Umbilical cord (tissue), 2 donors: ENCODE data around the gene RCCD1. TPM values are rescaled to one million over a fixed set of nuclear protein-coding genes. Genes with fewer than 3 reads are reported as not detected.
"Not testable (repeated sequence)": the region's sequence is repeated elsewhere in the genome, so short reads cannot be mapped to it uniquely, and the experiment has no call there.

Source experiments
- DNase-seq: peaks from one replicate; pipeline ENCODE4 v3.0.0-alpha.2; 2015; ENCODE audit warnings: low spot score
- total RNA-seq: library from RNA; depleted of rRNA; stranded (reverse); fragments of >200 nt; gene quantifications from one replicate; pipeline ENCODE4 v1.2.3, GENCODE V29; 2014; ENCODE audit warnings: low replicate concordance; ENCODE audit not compliant: insufficient read depth

RCCD1 gene
- total RNA-seq: 3.9 TPM

GRCh38 chr15:90954712-90955623, at the start of gene RCCD1:
RCCD1 (plus strand) TSS chr15:90954884; CDS start chr15:90956735, 1,851 bp downstream.
- DNase-seq: peak; percentile 98

DNA sequence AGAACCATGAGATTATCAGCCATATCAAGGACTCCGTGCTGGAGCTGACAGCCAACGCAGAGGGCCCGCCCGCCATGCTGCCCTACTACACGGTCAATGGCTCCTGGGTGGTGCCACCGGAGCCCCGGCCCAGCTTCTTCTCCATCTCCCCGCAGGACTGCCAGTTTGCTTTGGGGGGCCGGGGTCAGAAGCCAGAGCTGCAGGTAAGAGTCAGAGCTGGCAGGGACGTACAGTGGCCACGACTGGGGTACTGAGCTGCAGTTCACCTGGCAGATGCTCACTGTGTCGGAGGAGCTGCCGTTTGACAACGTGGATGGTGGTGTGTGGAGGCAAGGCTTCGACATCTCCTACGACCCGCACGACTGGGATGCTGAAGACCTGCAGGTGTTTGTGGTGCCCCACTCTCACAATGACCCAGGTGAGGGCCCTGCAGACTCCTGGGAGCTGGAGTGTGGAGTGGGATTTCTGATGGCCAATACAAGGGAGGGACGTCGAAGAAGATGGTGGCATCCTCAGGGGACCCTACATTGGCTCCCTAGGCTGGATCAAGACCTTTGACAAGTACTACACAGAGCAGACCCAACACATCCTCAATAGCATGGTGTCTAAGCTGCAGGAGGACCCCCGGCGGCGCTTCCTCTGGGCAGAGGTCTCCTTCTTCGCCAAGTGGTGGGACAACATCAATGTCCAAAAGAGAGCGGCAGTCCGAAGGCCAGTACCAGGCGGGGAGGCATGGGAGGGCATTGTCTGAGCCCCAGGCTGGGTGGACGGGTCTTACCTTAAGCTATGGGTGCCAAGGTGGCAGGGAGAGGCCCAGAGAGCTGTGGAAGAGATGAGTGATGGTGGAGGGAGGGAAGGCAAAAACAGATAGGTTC, 49.1 kb upstream of the RCCD1 start:
- DNase-seq: no peak

DNA sequence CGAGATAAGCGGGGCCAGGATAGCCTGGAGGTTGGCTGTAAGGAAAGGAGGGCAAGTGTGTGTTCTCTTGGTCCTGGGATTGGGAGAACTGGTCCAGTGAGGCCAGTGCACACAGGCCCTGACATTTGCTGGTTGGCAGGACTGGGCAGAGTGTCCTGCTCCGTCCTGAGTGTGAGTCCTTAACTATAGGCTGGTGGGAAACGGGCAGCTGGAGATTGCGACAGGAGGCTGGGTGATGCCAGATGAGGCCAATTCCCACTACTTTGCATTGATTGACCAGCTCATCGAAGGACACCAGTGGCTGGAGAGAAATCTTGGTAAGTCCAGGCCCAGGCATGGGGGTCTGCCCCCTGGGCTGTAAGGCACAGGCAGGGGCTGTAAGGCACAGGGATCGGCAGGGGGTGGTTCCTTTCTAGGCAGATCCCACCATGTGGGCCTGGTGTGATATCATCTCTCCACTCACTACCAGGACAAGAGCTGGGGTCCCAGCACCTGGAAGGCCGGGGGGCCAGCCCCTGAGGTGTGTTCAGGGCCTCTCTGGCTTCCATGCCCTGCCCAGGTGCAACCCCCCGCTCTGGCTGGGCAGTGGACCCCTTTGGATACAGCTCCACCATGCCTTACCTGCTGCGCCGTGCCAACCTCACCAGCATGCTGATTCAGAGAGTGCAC, 48.4 kb upstream of the RCCD1 start:
- DNase-seq: no peak

DNA sequence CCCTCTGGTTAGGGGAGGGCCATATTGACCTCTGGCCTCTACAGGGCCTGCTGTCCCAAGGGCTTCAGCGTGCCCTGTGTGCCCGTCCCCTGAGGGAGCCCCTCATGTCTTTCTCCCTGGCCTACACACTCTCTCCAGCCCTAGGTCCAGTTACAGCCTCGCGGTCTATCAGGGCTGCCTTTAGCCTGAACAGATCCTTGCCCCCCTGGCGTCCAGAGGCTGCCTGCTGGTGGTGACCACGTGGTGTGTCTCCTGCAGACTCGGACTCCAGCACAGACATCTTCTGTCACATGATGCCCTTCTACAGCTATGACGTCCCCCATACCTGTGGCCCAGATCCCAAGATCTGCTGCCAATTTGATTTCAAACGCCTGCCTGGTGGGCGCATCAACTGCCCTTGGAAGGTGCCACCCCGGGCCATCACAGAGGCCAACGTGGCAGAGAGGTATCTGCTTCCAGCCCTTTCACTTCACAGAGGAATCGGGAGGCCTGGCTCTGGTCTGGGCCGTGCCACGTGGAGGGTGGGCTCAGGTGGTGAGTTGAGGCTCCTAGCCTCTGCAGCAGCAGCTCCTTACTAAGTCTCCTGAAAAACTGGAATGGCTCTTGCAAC, 47.5 kb upstream of the RCCD1 start:
- no peak for DNase-seq

GRCh38 chr15:90907838-90908507, 46.7 kb upstream of the RCCD1 start:
- DNase-seq: no peak

DNA sequence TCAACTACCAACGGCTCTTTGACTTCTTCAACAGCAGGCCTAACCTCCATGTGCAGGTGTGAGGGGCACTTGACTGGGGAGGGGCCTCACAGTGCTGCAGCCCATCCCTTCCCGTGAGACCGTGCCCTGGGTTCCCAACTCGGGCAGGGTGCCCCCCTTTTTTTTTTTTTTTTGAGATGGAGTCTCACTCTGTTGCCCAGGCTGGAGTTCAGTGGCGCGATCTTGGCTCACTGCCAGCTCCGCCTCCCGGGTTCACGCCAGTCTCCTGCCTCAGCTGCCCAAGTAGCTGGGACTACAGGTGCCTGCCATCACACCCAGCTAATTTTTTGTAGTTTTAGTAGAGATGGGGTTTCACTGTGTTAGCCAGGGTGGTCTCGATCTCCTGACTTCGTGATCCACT, 45.2 kb upstream of the RCCD1 start:
- not testable (repeated sequence) for DNase-seq

- DNase-seq: no peak
Observed at GRCh38 chr15:90909976-90910375, 44.7 kb upstream of the RCCD1 start.

DNA sequence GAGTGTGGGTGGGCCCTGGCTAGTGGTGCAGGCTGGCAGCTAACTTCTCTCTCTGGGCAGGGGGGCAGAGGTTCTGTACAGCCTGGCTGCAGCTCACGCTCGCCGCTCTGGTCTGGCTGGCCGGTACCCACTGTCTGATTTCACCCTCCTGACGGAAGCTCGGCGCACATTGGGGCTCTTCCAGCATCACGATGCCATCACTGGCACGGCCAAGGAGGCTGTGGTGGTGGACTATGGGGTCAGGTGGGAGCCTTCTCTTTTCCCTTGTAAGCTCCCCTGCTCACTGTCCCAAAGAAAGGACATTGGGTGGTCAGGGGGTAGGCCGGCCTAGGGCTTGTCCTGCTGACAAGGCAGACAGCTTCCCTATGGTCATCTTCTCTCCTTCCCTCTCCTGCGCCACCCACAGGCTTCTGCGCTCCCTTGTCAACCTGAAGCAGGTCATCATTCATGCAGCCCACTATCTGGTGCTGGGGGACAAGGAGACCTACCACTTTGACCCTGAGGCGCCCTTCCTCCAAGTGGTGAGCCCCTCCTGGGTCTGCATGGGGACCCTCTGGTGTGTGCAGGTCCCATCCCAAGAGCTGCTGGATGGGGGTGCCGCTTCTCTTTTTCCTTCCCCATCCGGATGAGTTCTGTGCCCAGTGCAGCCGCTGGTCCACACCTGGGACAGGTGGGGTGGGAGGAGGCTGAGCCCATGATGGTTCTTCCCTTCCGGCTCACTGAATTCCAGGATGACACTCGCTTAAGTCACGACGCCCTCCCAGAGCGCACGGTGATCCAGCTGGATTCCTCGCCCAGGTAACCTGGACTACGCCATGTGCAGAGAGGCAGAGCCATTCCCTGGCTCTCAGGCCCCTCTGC, 44.0 kb upstream of the RCCD1 start:
- no peak for DNase-seq

DNA sequence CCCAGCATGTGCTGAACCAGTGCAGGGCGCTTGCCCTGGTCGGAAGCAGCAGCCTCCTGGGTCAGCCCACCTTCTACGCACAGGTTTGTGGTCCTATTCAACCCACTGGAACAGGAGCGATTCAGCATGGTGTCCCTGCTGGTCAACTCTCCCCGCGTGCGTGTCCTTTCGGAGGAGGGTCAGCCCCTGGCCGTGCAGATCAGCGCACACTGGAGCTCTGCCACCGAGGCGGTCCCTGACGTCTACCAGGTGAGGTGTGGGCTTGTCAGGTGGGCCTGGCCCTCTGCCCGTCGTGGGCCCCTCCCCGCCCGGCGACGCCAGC, 43.4 kb upstream of the RCCD1 start:
- no peak for DNase-seq

- no peak for DNase-seq
Observed at GRCh38 chr15:90911906-90912769, 42.5 kb upstream of the RCCD1 start.

DNA sequence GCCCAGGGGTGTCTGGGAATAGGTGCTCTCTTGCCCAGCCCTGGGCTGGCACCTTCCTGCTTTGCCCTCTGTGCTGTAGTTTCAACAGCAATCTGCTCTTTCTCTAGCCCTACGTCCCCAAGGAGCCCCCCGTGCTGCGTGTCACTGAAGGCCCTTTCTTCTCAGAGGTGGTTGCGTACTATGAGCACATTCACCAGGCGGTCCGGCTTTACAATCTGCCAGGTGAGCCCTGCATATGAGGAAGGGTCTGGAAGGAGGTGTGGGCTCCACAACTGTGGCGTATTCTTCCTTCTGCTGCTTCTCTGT, 42.0 kb upstream of the RCCD1 start:
- no peak for DNase-seq

DNA sequence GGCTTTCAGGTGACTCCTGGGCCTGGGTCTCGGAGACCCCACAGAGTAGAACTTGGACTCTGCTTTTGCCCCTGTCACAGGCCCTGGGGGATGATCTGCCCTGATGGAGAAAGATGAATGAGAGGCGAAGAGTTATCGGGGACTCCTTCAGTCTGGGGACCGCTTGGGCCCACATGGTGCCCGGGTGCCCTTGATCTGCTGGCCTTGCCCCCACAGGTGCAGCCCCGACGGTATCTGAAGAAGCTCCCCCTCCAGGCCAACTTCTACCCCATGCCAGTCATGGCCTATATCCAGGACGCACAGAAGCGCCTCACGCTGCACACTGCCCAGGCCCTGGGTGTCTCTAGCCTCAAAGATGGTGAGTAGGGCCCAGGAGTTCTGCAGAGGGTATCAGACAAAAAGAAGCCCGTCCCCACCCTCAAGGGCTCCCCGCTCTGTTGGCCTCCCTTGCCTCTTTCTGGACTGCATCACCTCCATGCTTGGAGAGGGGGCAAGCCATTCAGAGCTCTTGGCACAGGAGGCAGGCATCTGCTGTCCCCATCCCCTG, 41.2 kb upstream of the RCCD1 start:
- no peak for DNase-seq

- no peak for DNase-seq
Observed at GRCh38 chr15:90914305-90915080, 40.2 kb upstream of the RCCD1 start.

- DNase-seq: no peak
Observed at GRCh38 chr15:90915216-90915807, 39.4 kb upstream of the RCCD1 start.

DNA sequence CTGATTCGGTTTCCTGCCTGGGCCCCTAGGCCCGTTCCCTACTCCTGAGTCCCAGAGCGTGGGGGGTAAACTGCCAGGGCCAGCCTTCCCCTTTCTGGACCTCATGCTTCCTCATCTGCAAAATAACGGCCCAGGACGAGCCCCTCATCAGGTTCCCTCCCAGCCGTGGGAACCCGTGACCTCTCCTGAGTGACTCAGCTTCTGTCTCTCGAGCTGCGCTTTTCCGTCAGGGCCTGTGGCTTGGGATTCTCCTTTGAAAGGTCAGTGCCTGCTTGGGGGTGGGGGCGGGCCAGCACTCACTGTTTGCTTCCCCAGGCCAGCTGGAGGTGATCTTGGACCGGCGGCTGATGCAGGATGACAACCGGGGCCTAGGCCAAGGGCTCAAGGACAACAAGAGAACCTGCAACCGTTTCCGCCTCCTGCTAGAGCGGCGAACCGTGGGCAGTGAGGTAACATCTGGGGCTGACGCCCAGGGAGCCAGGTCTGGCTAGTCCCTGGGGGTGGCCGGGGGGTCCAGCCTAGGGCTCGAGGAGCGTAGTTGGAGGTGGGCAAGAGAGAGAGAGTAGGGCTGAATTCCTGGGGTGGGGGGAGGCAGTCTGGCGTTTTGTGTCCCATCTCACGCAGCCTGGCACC, 38.8 kb upstream of the RCCD1 start:
- peak; percentile 14 for DNase-seq

DNA sequence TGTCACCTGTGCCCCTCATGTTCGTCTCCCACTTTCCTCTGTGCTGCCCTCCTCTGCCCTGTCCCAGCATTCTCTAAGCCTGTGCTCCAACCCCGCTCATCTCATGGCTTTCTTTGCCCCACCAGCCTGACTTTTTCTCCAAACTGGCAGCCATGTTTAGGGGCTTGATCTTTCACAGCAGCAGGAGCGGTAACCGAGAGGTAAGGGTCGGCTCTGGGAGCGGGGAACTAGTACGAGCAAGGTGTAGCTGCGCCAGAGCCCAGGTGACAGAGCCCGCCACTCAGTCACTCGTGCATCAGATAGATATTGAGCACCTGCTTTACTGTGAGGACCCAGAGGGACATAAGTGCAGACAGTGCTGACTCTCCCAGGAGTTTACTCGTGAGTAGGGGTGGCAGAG, 38.2 kb upstream of the RCCD1 start:
- DNase-seq: no peak

- no peak for DNase-seq
Observed at GRCh38 chr15:90917569-90917968, 37.1 kb upstream of the RCCD1 start.
